GM20431 (cell line): ENCODE measurements around the gene SDC3.

Source experiments
- in situ Hi-C: fragments of 300-500 bp; cut with MseI, MboI; formaldehyde crosslinking; loops from one replicate; pipeline ENCODE4 v1.15.0; 2020; ENCODE audit warnings: low sequenced_read_pairs; ENCODE audit not compliant: unreplicated experiment

SDC3 gene

GRCh38 chr1:30834253-30834652 is 74.3 kb downstream of the SDC3 start:
- in situ Hi-C loops: no loop called here

- in situ Hi-C loops: no loop called here
Measured at GRCh38 chr1:30830537-30830936, 78.0 kb downstream of the SDC3 start.

GRCh38 chr1:30829889-30830288 is 78.7 kb downstream of the SDC3 start:
- in situ Hi-C loops: no loop called here

- in situ Hi-C loops: no loop called here
Measured at GRCh38 chr1:30824736-30825429, 83.7 kb downstream of the SDC3 start.

GRCh38 chr1:30823969-30824735 is 84.4 kb downstream of the SDC3 start:
- in situ Hi-C loops: no loop called here

GRCh38 chr1:30823627-30823968 is 85.0 kb downstream of the SDC3 start:
- in situ Hi-C loops: no loop called here

GRCh38 chr1:30822966-30823581 is 85.5 kb downstream of the SDC3 start:
- in situ Hi-C loops: no loop called here

GRCh38 chr1:30822006-30822405 is 86.6 kb downstream of the SDC3 start:
- in situ Hi-C loops: no loop called here

- in situ Hi-C loops: no loop called here
Measured at GRCh38 chr1:30820299-30820698, 88.3 kb downstream of the SDC3 start.
